Measurements from ENCODE around the gene FOXC1. TPM values are rescaled to one million over a fixed set of nuclear protein-coding genes. Genes with fewer than 3 reads are reported as not detected.

FOXC1 gene
- total and polyA plus RNA-seq, 2 of the 13 experiments (the other 11 are each of a cell fraction or from before 2014, with no cell fraction given), result 0.44 to 0.55 TPM

- TF ChIP-seq SOX6 (IDR thresholded peaks at IDR 0.05) (no peak), SOX6 (CRISPR knock-in tag; IDR thresholded peaks at IDR 0.05) (no peak), ZNF333 (CRISPR knock-in tag; IDR thresholded peaks at IDR 0.05; ENCODE audit: borderline replicate concordance) (0 out of 2 replicates have a peak, but pooled peaks have one; percentile 10), ZNF776 (CRISPR knock-in tag; IDR thresholded peaks at IDR 0.05) (0 out of 2 replicates have a peak, but pooled peaks have one; percentile 15), FIP1L1 (IDR thresholded peaks at IDR 0.05; ENCODE audit: borderline replicate concordance, insufficient read depth, low read depth, low read length) (no peak), ZNF781 (CRISPR knock-in tag; IDR thresholded peaks at IDR 0.05; ENCODE audit: borderline replicate concordance, not compliant biosample characterization) (no peak), ZNF674 (CRISPR knock-in tag; IDR thresholded peaks at IDR 0.05; ENCODE audit: low read depth) (no peak), PAF1 (CRISPR knock-in tag; IDR thresholded peaks at IDR 0.05) (no peak), YY1 (IDR thresholded peaks at IDR 0.05; ENCODE audit: insufficient read depth, insufficient replicate concordance, low read depth, low read length) (no peak), NFE2L2 (IDR thresholded peaks at IDR 0.05; ENCODE audit: low read length) (no peak), KMT2A (CRISPR knock-in tag; IDR thresholded peaks at IDR 0.05) (0 out of 2 replicates have a peak, but pooled peaks have one; percentile 21), ELF1 (CRISPR knock-in tag; IDR thresholded peaks at IDR 0.05) (no peak), CBX5 (CRISPR knock-in tag; IDR thresholded peaks at IDR 0.05; ENCODE audit: borderline replicate concordance) (no peak), PATZ1 (CRISPR knock-in tag; IDR thresholded peaks at IDR 0.05) (peak; percentile 49; the same call in 1 of the 2 replicates), POLR2AphosphoS5 (IDR thresholded peaks at IDR 0.05; ENCODE audit: low read depth, low read length) (no peak), SIN3A (IDR thresholded peaks at IDR 0.05; ENCODE audit: borderline replicate concordance, low read depth, low read length) (no peak; the same call in 1 of the 2 replicates), ZNF879 (CRISPR knock-in tag; IDR thresholded peaks at IDR 0.05) (no peak), SCMH1 (CRISPR knock-in tag; IDR thresholded peaks at IDR 0.05; ENCODE audit: borderline replicate concordance) (no peak), ERF (CRISPR knock-in tag; IDR thresholded peaks at IDR 0.05) (0 out of 2 replicates have a peak, but pooled peaks have one; percentile 31), SMC3 (IDR thresholded peaks at IDR 0.05; ENCODE audit: low read length) (no peak), ZNF615 (CRISPR knock-in tag; IDR thresholded peaks at IDR 0.05; ENCODE audit: borderline replicate concordance) (no peak), NFE2L1 (CRISPR knock-in tag; IDR thresholded peaks at IDR 0.05; ENCODE audit: borderline replicate concordance) (no peak), TBX2 (CRISPR knock-in tag; IDR thresholded peaks at IDR 0.05; ENCODE audit: borderline replicate concordance) (peak; percentile 29; the same call in 1 of the 2 replicates), ZNF552 (CRISPR knock-in tag; IDR thresholded peaks at IDR 0.05; ENCODE audit: borderline replicate concordance) (no peak), IRF2 (CRISPR knock-in tag; IDR thresholded peaks at IDR 0.05) (no peak), CHD4 (IDR thresholded peaks at IDR 0.05; ENCODE audit: borderline replicate concordance, low read length) (no peak), PHF5A (CRISPR knock-in tag; IDR thresholded peaks at IDR 0.05; ENCODE audit: low read depth, unreplicated experiment) (no peak), ZNF768 (CRISPR knock-in tag; IDR thresholded peaks at IDR 0.05) (no peak), DMAP1 (CRISPR knock-in tag; IDR thresholded peaks at IDR 0.05) (no peak), ZNF205 (CRISPR knock-in tag; IDR thresholded peaks at IDR 0.05) (no peak), RCOR2 (CRISPR knock-in tag; IDR thresholded peaks at IDR 0.05) (no peak), ZNF335 (CRISPR knock-in tag; IDR thresholded peaks at IDR 0.05) (peak; percentile 56; the same call in 1 of the 2 replicates), ZFAT (CRISPR knock-in tag; conservative IDR thresholded peaks at IDR 0.05) (no peak)
These were observed at the start of gene FOXC1 (continued) for GRCh38 chr6:1609648-1610496.

All from HepG2 (cell line).